Common myeloid progenitor, CD34-positive (primary cell): Measurements from ENCODE around the gene FLII.

Experiments
- CTCF ChIA-PET: fragments of 350-600 bp; sonication (Branson Sonifier 250); formaldehyde crosslinking; loops from one replicate; lab custom pipeline; 2021; ENCODE audit warnings: antibody characterized with exemption; lab: Charles Lee
- POLR2A ChIA-PET: fragments of 350-600 bp; sonication (Branson Sonifier 250); formaldehyde crosslinking; loops from one replicate; lab custom pipeline; 2021; ENCODE audit warnings: antibody characterized with exemption; lab: Charles Lee
- DNase-seq, 3 donors: peaks; one replicate each; pipeline versions ENCODE4 v3.0.0 to v3.0.0-alpha.2; 2013
- H3K27ac ChIP-seq, 2 experiments: 1 replicate in 1 of 2; 2 replicates in 1 of 2; pipeline ENCODE4 v1.7.0; 2013; ENCODE audit warnings: inconsistent platforms in 2 of 2, low read length in 2 of 2, mild to moderate bottlenecking in 2 of 2, low read depth in 1 of 2, moderate library complexity in 1 of 2; ENCODE audit not compliant: severe bottlenecking in 2 of 2, insufficient read depth in 1 of 2, poor library complexity in 1 of 2
- H3K27me3 ChIP-seq, 5 experiments: replicated peaks in 2 of 5; 1 replicate in 3 of 5; 2 replicates in 2 of 5; pipeline versions ENCODE4 v1.6.1 to v1.7.0; 2013; ENCODE audit warnings: low read length in 4 of 5, mild to moderate bottlenecking in 2 of 5, moderate library complexity in 2 of 5, inconsistent platforms in 1 of 5; ENCODE audit not compliant: insufficient read depth in 5 of 5, control insufficient read depth in 4 of 5
- H3K36me3 ChIP-seq, 4 experiments: 1 replicate in 2 of 4; 2 replicates in 2 of 4; pipeline versions ENCODE4 v1.6.1 to v1.7.0; 2013; ENCODE audit warnings: low read length in 3 of 4, control low read depth in 1 of 4, mild to moderate bottlenecking in 1 of 4; ENCODE audit not compliant: control insufficient read depth in 4 of 4, insufficient read depth in 4 of 4
- H3K4me1 ChIP-seq, 4 experiments: 1 replicate in 3 of 4; 2 replicates in 1 of 4; pipeline versions ENCODE4 v1.6.1 to v1.7.1; 2013; ENCODE audit warnings: low read length in 3 of 4, mild to moderate bottlenecking in 3 of 4, control low read depth in 1 of 4, inconsistent platforms in 1 of 4, moderate library complexity in 1 of 4; ENCODE audit not compliant: control insufficient read depth in 4 of 4, insufficient read depth in 4 of 4; ENCODE audit errors: control extremely low read depth in 1 of 4
- H3K4me3 ChIP-seq, 7 experiments: 1 replicate in 4 of 7; 2 replicates in 3 of 7; pipeline versions ENCODE4 v1.5.1 to v1.7.0; 2013; ENCODE audit warnings: mild to moderate bottlenecking in 7 of 7, low read length in 6 of 7, moderate library complexity in 6 of 7, inconsistent platforms in 2 of 7, low read depth in 2 of 7, control low read depth in 1 of 7; ENCODE audit not compliant: insufficient read depth in 4 of 7, control insufficient read depth in 1 of 7; ENCODE audit errors: extremely low read depth in 1 of 7
- H3K9me3 ChIP-seq, 5 experiments: 1 replicate in 4 of 5; 2 replicates in 1 of 5; pipeline versions ENCODE4 v1.6.1 to v1.7.1; 2013; ENCODE audit warnings: low read length in 4 of 5, mild to moderate bottlenecking in 2 of 5, inconsistent platforms in 1 of 5, low read depth in 1 of 5, moderate library complexity in 1 of 5; ENCODE audit not compliant: control insufficient read depth in 4 of 5, insufficient read depth in 2 of 5; ENCODE audit errors: control extremely low read depth in 1 of 5
- WGBS: methylation state at CpG from one replicate; pipeline ENCODE4 v1.1.5; 2013; ENCODE audit not compliant: insufficient coverage; 5-methylcytosine and 5-hydroxymethylcytosine counted together

Gene FLII

GRCh38 chr17:18246109-18246725 lies 12.3 kb downstream of the FLII start:
- no peaks in the 10 kb centered on the region for H3K4me1 ChIP-seq
- no peaks in the 10 kb centered on the region for H3K27me3 ChIP-seq
- DNase-seq = no peak
- WGBS = 94% methylated on average over 19 of the region's 24 CpGs
- POLR2A ChIA-PET = interaction anchor here (0.6 kb wide), 1 partner anchor 10 kb away, joined by 3 read pairs; no protein-coding TSS in a partner anchor
- CTCF ChIA-PET = no interaction called here
- H3K9me3 ChIP-seq = no peaks in the 10 kb centered on the region
- no peak overlapping the region for H3K4me3 ChIP-seq
- no peak overlapping the region for H3K27ac ChIP-seq
- peaks cover 3 to 84% (median 58%) of the 10 kb centered on the region in 4 experiments for H3K36me3 ChIP-seq

- Histone ChIP-seq H3K27me3 (no peaks in the 10 kb centered on the region), H3K27ac (no peak overlapping the region), H3K36me3 (peaks cover 3 to 81% (median 53%) of the 10 kb centered on the region in 4 experiments), H3K4me1 (no peaks in the 10 kb centered on the region), H3K9me3 (no peaks in the 10 kb centered on the region), H3K4me3 (no peak overlapping the region)
- CTCF ChIA-PET = no interaction called here
- DNase-seq = no peak
- POLR2A ChIA-PET = no interaction called here
- WGBS = 93% methylated on average over 21 of the region's 21 CpGs
Observed at GRCh38 chr17:18245038-18245776, 13.3 kb downstream of the FLII start.

- Histone ChIP-seq H3K9me3 (no peaks in the 10 kb centered on the region), H3K27me3 (no peaks in the 10 kb centered on the region), H3K27ac (no peak overlapping the region), H3K4me1 (no peaks in the 10 kb centered on the region), H3K36me3 (peaks cover 3 to 75% (median 36%) of the 10 kb centered on the region in 4 experiments), H3K4me3 (no peak overlapping the region)
- whole genome bisulfite sequencing = 93% methylated on average over 28 of the region's 28 CpGs
- ChIA-PET CTCF (no interaction called here), POLR2A (no interaction called here)
- DNase-seq = no peak
Observed at GRCh38 chr17:18241229-18241871, 17.2 kb downstream of the FLII start.

- H3K36me3 ChIP-seq = peaks cover 2 to 73% (median 33%) of the 10 kb centered on the region in 4 experiments
- no peaks in the 10 kb centered on the region for H3K9me3 ChIP-seq
- H3K27ac ChIP-seq = no peak overlapping the region
- no peak for DNase-seq
- peaks cover 0 to 7% (median 0%) of the 10 kb centered on the region in 4 experiments for H3K4me1 ChIP-seq
- WGBS = 94% methylated on average over 18 of the region's 19 CpGs
- ChIA-PET POLR2A (no interaction called here), CTCF (no interaction called here)
- H3K27me3 ChIP-seq = no peaks in the 10 kb centered on the region
- no peak overlapping the region for H3K4me3 ChIP-seq
Observed at GRCh38 chr17:18240449-18240848, 18.1 kb downstream of the FLII start.

GRCh38 chr17:18238299-18238698 lies 20.2 kb downstream of the FLII start:
- peaks cover 0 to 7% (median 0%) of the 10 kb centered on the region in 4 experiments for H3K4me1 ChIP-seq
- no peak overlapping the region for H3K4me3 ChIP-seq
- no peaks in the 10 kb centered on the region for H3K27me3 ChIP-seq
- no peak overlapping the region for H3K27ac ChIP-seq
- no peak for DNase-seq
- H3K36me3 ChIP-seq = peaks cover 2 to 79% (median 30%) of the 10 kb centered on the region in 4 experiments
- CTCF ChIA-PET = interaction anchor here (1.4 kb wide), 1 partner anchor 9 kb away, joined by 4 read pairs; no protein-coding TSS in a partner anchor
- WGBS = 99% methylated on average over 18 of the region's 18 CpGs
- POLR2A ChIA-PET = no interaction called here
- no peaks in the 10 kb centered on the region for H3K9me3 ChIP-seq

GRCh38 chr17:18237461-18237860 lies 21.1 kb downstream of the FLII start:
- WGBS = 97% methylated on average over 18 of the region's 20 CpGs
- no peak for DNase-seq
- Histone ChIP-seq H3K27ac (no peak overlapping the region), H3K4me1 (peaks cover 0 to 7% (median 0%) of the 10 kb centered on the region in 4 experiments), H3K27me3 (no peaks in the 10 kb centered on the region), H3K4me3 (no peak overlapping the region), H3K9me3 (no peaks in the 10 kb centered on the region), H3K36me3 (peaks cover 2 to 75% (median 27%) of the 10 kb centered on the region in 4 experiments)
- ChIA-PET CTCF (interaction anchor here (1.4 kb wide), 1 partner anchor 10 kb away, joined by 4 read pairs; no protein-coding TSS in a partner anchor), POLR2A (no interaction called here)
